ENCODE data around the gene ZDHHC4. TPM values are rescaled to one million over a fixed set of nuclear protein-coding genes. Genes with fewer than 3 reads are reported as not detected.

ZDHHC4 gene
- polyA plus RNA-seq, 2 of the 4 experiments (the other 2 are of a cell fraction): 42.8 to 118 TPM

GRCh38 chr7:6590645-6591110 lies 13.4 kb downstream of the ZDHHC4 start:
- ChIA-PET POLR2A (interaction anchor here (1.7 to 2.0 kb wide), 2 partner anchors 10 to 13 kb away, joined by 7 to 15 read pairs; partner anchors contain the start of gene ZDHHC4), CTCF (interaction anchor here (0.7 to 4.7 kb wide), 17 partner anchors 10 to 733 kb away, joined by 3 to 58 read pairs (median 5); partner anchors contain the start of genes ZDHHC4 and ZNF12)
- H3K4me2 ChIP-seq: peak overlapping the region; percentile 72
- WGBS (ENCODE audit: missing lambda C conversion rate): 16% methylated on average over 10 of the region's 10 CpGs
- H3K4me1 ChIP-seq: peaks cover 11% of the 10 kb centered on the region
- FAIRE-seq (no peak), ATAC-seq (peak; percentile 75 to 83), DNase-seq (ENCODE audit: low read depth in 1 of 2, low spot score in 1 of 2) (peak in 1 of 2 experiments; percentile 54)
- H3K9me3 ChIP-seq: no peaks in the 10 kb centered on the region
- H3K27ac ChIP-seq: peak overlapping the region; percentile 89 to 92
- H3K4me3 ChIP-seq: peak overlapping the region; percentile 77
- no peak for TF ChIP-seq FOXS1 (CRISPR knock-in tag; IDR thresholded peaks at IDR 0.05)
- no peak for TF ChIP-seq HES2 (IDR thresholded peaks at IDR 0.05)
- no peak for TF ChIP-seq TFCP2L1 (CRISPR knock-in tag; IDR thresholded peaks at IDR 0.05)
- TF ChIP-seq RARB (CRISPR knock-in tag; IDR thresholded peaks at IDR 0.05): no peak
- TF ChIP-seq ZNF302 (CRISPR knock-in tag; IDR thresholded peaks at IDR 0.05): no peak
- TF ChIP-seq, protein P1, sequence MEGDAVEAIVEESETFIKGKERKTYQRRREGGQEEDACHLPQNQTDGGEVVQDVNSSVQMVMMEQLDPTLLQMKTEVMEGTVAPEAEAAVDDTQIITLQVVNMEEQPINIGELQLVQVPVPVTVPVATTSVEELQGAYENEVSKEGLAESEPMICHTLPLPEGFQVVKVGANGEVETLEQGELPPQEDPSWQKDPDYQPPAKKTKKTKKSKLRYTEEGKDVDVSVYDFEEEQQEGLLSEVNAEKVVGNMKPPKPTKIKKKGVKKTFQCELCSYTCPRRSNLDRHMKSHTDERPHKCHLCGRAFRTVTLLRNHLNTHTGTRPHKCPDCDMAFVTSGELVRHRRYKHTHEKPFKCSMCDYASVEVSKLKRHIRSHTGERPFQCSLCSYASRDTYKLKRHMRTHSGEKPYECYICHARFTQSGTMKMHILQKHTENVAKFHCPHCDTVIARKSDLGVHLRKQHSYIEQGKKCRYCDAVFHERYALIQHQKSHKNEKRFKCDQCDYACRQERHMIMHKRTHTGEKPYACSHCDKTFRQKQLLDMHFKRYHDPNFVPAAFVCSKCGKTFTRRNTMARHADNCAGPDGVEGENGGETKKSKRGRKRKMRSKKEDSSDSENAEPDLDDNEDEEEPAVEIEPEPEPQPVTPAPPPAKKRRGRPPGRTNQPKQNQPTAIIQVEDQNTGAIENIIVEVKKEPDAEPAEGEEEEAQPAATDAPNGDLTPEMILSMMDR (IDR thresholded peaks at IDR 0.05): no peak
- no peak for TF ChIP-seq NR3C1 (IDR thresholded peaks at IDR 0.05)
- no peak for TF ChIP-seq MAX (IDR thresholded peaks at IDR 0.05)
- TF ChIP-seq HDAC2 (IDR thresholded peaks at IDR 0.05): no peak
- TF ChIP-seq HEYL (CRISPR knock-in tag; IDR thresholded peaks at IDR 0.05): no peak
- TF ChIP-seq E2F6 (IDR thresholded peaks at IDR 0.05; ENCODE audit: borderline replicate concordance, low read depth): no peak

- ATAC-seq (no peak), DNase-seq (ENCODE audit: low read depth in 1 of 2, low spot score in 1 of 2) (no peak), FAIRE-seq (no peak)
- Histone ChIP-seq H3K4me1 (no peaks in the 10 kb centered on the region), H3K9me3 (no peaks in the 10 kb centered on the region), H3K4me2 (no peak overlapping the region), H3K4me3 (no peak overlapping the region), H3K27ac (no peak overlapping the region)
- WGBS (ENCODE audit: missing lambda C conversion rate): 96% methylated on average over 15 of the region's 15 CpGs
- TF ChIP-seq HOXA7 (CRISPR knock-in tag; IDR thresholded peaks at IDR 0.05) (no peak), TP53 (CRISPR knock-in tag; IDR thresholded peaks at IDR 0.05) (no peak), GATA3 (IDR thresholded peaks at IDR 0.05; ENCODE audit: borderline replicate concordance) (no peak), POLR2AphosphoS2 (conservative IDR thresholded peaks at IDR 0.05; ENCODE audit: low read length) (no peak), TFCP2L1 (CRISPR knock-in tag; IDR thresholded peaks at IDR 0.05) (no peak), ELK1 (IDR thresholded peaks at IDR 0.05; ENCODE audit: low read depth, low read length) (no peak), FOSL2 (IDR thresholded peaks at IDR 0.05) (no peak), FOSL2 (CRISPR knock-in tag; IDR thresholded peaks at IDR 0.05) (no peak), MAX (IDR thresholded peaks at IDR 0.05) (no peak), EHF (CRISPR knock-in tag; IDR thresholded peaks at IDR 0.05) (no peak), HES2 (IDR thresholded peaks at IDR 0.05) (no peak), RNF2 (IDR thresholded peaks at IDR 0.05; ENCODE audit: borderline replicate concordance, low read depth) (no peak), CEBPB (IDR thresholded peaks at IDR 0.05) (no peak), MAZ (IDR thresholded peaks at IDR 0.05; ENCODE audit: borderline replicate concordance, low read depth, low read length) (no peak)
- TF ChIP-seq, protein P2, sequence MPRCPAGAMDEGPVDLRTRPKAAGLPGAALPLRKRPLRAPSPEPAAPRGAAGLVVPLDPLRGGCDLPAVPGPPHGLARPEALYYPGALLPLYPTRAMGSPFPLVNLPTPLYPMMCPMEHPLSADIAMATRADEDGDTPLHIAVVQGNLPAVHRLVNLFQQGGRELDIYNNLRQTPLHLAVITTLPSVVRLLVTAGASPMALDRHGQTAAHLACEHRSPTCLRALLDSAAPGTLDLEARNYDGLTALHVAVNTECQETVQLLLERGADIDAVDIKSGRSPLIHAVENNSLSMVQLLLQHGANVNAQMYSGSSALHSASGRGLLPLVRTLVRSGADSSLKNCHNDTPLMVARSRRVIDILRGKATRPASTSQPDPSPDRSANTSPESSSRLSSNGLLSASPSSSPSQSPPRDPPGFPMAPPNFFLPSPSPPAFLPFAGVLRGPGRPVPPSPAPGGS (IDR thresholded peaks at IDR 0.05): no peak
- TF ChIP-seq, protein P3, sequence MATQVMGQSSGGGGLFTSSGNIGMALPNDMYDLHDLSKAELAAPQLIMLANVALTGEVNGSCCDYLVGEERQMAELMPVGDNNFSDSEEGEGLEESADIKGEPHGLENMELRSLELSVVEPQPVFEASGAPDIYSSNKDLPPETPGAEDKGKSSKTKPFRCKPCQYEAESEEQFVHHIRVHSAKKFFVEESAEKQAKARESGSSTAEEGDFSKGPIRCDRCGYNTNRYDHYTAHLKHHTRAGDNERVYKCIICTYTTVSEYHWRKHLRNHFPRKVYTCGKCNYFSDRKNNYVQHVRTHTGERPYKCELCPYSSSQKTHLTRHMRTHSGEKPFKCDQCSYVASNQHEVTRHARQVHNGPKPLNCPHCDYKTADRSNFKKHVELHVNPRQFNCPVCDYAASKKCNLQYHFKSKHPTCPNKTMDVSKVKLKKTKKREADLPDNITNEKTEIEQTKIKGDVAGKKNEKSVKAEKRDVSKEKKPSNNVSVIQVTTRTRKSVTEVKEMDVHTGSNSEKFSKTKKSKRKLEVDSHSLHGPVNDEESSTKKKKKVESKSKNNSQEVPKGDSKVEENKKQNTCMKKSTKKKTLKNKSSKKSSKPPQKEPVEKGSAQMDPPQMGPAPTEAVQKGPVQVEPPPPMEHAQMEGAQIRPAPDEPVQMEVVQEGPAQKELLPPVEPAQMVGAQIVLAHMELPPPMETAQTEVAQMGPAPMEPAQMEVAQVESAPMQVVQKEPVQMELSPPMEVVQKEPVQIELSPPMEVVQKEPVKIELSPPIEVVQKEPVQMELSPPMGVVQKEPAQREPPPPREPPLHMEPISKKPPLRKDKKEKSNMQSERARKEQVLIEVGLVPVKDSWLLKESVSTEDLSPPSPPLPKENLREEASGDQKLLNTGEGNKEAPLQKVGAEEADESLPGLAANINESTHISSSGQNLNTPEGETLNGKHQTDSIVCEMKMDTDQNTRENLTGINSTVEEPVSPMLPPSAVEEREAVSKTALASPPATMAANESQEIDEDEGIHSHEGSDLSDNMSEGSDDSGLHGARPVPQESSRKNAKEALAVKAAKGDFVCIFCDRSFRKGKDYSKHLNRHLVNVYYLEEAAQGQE (IDR thresholded peaks at IDR 0.05): no peak
- POLR2A ChIA-PET: no interaction called here
- CTCF ChIA-PET: interaction anchor here (1.3 to 2.1 kb wide), 3 partner anchors 9 to 83 kb away, joined by 3 to 5 read pairs (median 3); no protein-coding TSS in a partner anchor
Observed at GRCh38 chr7:6600093-6600492, 22.8 kb downstream of the ZDHHC4 start.

All from A549 (cell line).